Stimulated activated CD8-positive, alpha-beta memory T cell treated with anti-CD3 and anti-CD28 coated beads, Interleukin-12 subunit alpha, Interleukin-12 subunit beta, amount 100 ng/mL, for 1 hour (primary cell): Measurements from ENCODE around the gene RABL2B.
"Not testable (repeated sequence)": the region's sequence is repeated elsewhere in the genome, so short reads cannot be mapped to it uniquely, and the experiment has no call there.

ENCODE experiments used
- DNase-seq: peaks from one replicate; pipeline ENCODE4 v3.0.0-alpha.2; 2020; ENCODE audit warnings: low read depth

Gene RABL2B

DNA sequence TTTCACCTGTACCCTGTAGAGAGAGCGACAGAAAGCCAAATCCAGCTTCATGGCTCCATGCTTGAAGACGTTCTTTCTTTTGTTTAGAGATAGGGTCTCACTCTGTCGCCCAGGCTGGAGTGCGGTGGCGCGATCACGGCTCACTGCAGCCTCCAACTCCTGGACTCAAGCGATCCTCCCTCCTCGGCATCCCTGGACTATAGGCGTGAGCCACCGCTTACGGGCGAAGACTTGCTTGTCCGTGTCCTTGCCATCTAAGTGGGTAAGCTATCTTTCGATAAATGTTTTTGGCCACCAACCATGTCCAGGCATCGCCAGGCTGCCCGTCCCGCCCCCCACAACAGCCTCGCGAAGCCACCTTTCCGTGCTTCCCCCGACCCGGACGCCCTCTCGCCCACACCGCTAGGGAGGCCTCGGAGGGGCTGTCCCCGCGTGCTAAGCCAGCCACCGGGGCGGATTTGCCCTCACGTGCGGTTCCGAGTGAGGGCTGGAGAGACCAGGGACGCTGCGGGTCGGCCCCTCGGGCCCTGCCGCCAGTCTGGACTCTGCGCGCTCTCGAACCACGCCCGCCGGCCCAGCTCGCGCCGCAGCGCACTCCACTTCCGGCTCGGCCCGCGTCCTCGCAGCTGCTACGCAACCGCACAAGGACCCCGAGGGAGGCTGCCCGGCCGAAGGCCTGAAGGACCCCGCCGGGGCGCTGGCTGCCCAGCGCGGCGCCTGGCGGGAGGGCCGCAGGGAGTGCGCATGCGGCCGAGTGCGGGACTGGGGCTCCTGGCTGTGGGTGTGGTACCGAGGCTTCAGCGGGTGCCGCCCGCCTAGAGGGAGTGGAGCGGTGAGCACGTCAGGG lies at the start of gene RABL2B:
TSS of gene RABL2B (minus strand) at position 604 of the 847 bp plus-strand sequence. CDS start 1,342 bp downstream, outside the sequence.
- peak; percentile 78 for DNase-seq

DNA sequence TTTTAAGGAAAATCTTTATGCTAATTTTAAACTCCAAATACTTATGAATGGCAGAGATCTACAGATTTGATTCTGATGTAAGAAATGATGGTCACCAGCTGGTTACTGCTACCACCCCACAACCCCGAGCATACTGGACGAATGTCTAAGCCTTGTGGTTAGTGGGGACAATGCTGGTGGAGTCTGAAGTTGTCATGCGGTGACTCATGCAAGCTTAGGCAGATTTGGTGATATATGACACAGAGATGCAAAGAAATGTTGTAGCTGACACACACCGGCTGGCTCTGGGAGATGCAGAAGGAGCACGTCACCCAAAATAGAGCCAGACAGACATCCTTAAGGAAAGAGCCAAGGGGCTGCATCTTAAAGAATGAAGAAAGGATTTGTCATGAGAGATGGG lies 3.5 kb upstream of the RABL2B start:
- not testable (repeated sequence) for DNase-seq

GRCh38 chr22:50785289-50785688 lies 1.9 kb upstream of the RABL2B start:
- DNase-seq, result not testable (repeated sequence)

GRCh38 chr22:50783880-50784276 lies 442 bp upstream of the RABL2B start:
- DNase-seq, result not testable (repeated sequence)

GRCh38 chr22:50782253-50782652 lies 1.2 kb downstream of the RABL2B start:
- not testable (repeated sequence) for DNase-seq

DNA sequence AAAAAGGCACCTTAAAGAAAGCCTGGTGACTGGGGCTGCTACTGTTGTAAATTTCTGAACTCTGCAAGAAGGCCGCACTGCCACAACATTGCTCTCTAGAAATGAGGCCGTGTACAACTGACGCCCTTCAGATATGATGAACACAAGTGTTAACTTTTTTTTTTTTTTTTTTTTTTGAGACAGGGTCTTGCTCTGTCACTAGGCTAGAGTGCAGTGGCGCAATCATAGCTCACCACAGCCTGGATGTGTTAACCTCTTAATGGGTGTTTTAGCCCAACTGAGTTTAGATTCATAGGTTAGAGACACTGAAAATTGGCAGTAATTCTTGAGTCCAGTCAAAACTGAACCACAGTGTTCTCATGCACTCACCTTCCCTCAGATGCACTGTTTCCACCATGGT lies 3.2 kb downstream of the RABL2B start:
- DNase-seq, result not testable (repeated sequence)

DNA sequence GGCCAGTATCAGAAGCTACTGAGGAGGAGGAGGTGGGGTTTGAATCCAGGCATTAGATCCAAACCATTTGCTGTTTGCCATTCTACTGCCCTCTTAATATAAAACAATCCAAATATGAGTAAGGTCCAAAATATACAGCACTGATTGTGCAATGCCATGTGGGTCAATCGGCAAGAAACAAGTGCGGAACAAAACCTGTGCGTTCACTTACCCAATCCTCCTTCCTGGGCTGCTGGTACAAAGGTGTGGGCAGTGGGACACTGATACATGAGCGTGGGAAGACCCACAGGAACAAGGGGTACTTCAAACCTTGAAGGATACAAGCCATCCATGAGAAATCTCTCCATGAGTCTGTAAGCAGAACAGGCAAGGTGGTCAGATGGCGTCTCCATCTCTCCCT lies 5.8 kb downstream of the RABL2B start:
- DNase-seq, result not testable (repeated sequence)

- not testable (repeated sequence) for DNase-seq
Observed at GRCh38 chr22:50775132-50775531, 8.3 kb downstream of the RABL2B start.

DNA sequence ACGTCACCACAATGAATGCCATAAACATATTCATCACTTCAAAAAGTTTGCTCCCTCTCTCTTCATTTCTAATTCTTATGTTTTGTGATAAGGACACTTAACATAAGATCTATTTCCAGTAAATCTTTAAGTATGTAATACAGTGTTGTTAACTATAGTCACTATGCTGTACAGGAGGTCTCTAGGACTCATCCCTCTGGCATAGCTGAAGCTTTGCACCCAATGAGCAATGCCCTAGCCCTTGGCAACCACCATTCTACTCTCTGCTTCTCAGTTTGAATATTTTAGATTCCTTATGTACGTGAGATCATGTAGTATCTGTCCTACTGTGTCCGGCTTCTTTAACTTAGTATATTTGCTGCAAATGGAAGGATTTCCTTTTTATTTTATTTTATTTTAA lies 19.1 kb downstream of the RABL2B start:
- DNase-seq, result not testable (repeated sequence)

DNA sequence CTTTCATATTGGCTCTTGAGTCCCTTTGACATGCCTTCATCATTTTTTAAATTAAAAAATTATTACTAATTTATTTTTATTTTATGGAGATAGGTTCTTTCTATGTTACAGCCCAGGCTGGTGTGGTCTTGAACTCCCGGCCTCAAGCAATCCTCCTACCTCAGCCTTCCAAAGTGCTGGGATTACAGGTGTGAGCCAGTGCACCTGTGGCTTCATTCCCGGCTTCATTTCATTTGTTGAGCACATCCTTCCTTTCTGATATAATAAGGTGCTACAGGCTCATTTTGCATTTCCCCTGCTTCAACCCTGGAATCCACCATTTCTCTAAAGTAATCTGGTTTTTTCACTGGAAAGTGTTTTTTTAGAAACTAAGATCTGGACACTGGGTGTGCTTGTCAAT lies 21.6 kb downstream of the RABL2B start:
- not testable (repeated sequence) for DNase-seq

DNA sequence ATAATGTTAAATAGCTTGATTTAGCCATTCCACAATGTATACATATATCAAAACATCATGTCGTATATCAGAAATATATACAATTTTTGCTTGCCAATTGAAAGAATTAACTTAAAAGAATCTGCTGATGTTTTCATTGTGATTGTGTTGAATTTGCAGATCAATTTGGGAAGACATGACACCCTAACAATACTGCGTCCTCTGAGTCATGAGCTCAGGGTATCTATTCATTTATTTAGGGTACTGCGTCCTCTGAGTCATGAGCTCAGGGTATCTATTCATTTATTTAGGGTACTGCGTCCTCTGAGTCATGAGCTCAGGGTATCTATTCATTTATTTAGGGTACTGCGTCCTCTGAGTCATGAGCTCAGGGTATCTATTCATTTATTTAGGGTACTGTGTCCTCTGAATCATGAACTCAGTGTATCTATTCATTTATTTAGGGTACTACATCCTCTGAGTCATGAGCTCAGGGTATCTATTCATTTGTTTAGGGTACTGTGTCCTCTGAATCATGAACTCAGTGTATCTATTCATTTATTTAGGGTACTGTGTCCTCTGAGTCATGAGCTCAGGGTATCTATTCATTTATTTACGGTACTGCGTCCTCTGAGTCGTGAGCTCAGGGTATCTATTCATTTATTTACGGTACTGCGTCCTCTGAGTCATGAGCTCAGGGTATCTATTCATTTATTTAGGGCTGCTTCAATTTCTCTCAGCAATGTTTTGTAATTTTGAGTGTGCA lies 23.7 kb downstream of the RABL2B start:
- not testable (repeated sequence) for DNase-seq

DNA sequence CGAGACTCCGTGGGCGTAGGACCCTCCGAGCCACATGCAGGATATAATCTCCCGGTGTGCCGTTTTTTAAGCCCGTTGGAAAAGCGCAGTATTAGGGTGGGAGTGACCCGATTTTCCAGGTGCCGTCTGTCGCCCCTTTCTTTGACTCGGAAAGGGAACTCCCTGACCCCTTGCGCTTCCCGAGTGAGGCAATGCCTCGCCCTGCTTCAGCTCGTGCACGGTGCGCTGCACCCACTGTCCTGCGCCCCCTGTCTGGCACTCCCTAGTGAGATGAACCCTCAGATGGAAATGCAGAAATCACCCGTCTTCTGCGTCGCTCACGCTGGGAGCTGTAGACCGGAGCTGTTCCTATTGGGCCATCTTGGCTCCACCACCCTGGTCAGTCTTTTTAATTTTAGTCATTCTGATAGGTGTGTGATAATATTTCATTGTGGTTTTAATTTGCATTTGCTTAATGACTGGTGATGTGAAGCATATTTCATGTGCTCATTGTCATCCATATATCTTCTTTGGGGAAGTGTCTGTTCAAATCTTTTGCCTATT lies 26.4 kb downstream of the RABL2B start:
- DNase-seq, result peak; percentile 41

DNA sequence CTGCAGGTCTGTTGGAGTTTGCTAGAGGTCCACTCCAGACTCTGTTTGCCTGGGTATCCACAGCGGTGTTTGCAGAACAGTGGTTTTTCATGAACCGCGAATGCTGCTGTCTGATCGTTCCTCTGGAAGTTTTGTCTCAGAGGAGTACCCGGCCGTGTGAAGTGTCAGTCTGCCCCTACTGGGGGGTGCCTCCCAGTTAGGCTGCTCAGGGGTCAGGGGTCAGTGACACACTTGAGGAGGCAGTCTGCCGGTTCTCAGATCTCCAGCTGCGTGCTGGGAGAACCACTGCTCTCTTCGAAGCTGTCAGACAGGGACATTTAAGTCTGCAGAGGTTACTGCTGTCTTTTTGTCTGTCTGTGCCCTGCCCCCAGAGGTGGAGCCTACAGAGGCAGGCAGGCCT lies 27.0 kb downstream of the RABL2B start:
- DNase-seq, result not testable (repeated sequence)

DNA sequence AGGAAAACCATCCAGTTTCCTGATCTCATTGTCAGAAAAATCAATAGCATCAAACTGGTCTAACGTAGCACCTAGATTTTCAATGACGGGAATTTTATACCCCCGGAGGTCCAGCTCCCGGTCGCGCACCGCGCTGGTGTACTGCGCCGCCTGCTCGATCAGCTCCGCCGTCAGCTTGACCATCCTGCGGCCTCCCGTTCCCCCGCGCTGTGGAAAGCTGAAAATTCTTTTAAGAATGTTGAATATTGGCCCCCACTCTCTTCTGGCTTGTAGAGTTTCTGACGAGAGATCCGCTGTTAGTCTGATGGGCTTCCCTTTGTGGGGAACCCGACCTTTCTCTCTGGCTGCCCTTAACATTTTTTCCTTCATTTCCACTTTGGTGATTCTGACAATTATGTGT lies 28.2 kb downstream of the RABL2B start:
- DNase-seq, result not testable (repeated sequence)

GRCh38 chr22:50749302-50750074 lies 33.9 kb downstream of the RABL2B start:
- DNase-seq, result not testable (repeated sequence)

GRCh38 chr22:50748630-50749029 lies 34.8 kb downstream of the RABL2B start:
- DNase-seq, result not testable (repeated sequence)

GRCh38 chr22:50747521-50747920 lies 35.9 kb downstream of the RABL2B start:
- DNase-seq, result not testable (repeated sequence)

DNA sequence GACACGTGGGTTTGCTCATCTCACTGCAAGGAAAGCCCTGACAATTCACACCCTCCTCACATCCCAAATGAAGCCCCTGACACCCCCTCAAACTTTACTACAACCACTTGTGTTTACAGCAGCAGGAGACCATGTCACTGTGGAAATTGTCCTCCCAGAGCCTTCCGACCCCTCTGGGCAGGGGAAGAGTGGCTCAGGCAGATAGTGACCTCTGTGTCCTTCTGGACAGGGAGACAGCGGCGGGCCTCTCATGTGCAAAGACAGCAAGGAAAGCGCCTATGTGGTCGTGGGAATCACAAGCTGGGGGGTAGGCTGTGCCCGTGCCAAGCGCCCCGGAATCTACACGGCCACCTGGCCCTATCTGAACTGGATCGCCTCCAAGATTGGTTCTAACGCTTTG lies 39.0 kb downstream of the RABL2B start:
- DNase-seq, result not testable (repeated sequence)

DNA sequence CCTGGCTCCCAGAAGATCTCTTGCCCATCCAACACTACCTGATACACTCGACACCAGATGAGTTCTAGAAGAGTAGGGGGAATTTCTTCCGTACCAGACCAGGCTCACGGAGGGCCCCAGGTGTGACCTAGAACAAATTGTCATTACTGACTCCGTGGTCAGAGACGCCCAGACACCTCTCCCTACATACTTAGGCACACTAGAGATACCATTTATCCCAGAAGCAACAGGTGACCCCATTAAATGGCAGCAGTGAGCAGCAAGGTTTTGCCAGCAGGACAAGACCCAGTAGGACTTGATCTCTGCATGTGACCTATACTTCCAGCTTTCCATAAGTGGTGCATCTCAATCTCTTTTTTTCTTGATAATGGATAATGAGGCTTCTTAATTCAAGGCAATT lies 42.7 kb downstream of the RABL2B start:
- DNase-seq, result not testable (repeated sequence)

DNA sequence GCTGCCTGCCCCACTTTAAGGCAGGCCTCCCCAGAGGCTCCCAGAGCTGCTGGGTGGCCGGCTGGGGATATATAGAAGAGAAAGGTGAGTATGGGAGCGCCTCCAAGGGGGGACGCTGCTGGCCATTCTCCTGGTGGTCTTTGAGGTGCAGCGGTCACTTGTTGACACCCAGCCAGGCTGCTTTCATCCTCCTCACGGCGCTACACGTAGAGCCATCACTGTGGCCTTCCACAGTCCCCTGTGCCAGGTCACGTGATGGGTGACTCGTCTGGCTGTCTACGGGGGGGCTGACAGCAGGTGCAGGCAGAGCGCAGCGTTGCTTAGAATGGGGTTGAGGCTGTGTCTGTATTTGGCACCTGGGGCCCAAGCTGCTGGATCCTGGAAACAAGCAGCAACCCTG lies 43.5 kb downstream of the RABL2B start:
- DNase-seq, result no peak

GRCh38 chr22:50739279-50739691 lies 44.2 kb downstream of the RABL2B start:
- DNase-seq, result no peak
